HG03095 (cell line): Measurements from ENCODE around the gene NLE1.
"Not testable (repeated sequence)": the region's sequence is repeated elsewhere in the genome, so short reads cannot be mapped to it uniquely, and the experiment has no call there.

Source experiments
- ATAC-seq: cut with Tn5 transposase; IDR thresholded peaks from one replicate; pipeline ENCODE4 v1.9.1; 2021; ENCODE audit warnings: moderate library complexity; ENCODE audit not compliant: unreplicated experiment

The NLE1 gene

DNA sequence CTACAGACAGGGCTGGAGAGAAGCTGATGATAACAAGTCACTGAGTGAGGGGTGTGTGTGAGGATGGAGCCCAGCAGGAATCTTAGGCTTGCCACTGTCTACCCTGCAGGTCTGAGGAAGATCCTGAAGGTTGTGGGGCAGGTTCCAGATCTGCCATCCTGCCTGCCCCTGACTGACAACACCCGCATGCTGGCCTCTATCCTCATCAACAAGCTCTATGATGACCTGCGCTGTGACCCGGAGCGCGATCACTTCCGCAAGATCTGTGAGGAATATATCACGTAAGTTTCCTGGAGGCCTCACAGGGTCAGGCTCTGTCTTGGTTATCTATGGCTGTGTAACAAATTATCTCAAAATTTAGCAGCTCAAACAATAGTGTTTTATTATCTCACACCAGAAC, 21.8 kb upstream of the NLE1 start:
- no peak for ATAC-seq

DNA sequence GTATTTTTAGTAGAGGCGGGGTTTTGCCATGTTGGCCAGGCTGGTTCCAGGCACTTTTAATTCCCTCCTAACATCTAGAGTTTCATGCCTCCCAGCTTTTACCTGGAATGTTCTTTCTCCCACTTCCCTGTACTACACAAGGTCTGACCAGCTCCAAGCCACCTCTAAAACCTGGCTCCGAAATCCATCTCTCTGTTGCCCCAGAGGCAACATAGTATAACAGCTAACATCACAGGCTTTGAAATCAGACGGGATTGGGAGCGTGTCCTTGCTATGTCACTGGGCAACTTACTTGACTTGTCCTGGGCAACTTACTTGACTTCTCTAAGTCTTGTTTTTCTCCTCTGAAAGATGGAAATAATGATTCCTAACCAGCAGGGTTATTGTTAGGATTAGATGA, 20.7 kb upstream of the NLE1 start:
- ATAC-seq: no peak

DNA sequence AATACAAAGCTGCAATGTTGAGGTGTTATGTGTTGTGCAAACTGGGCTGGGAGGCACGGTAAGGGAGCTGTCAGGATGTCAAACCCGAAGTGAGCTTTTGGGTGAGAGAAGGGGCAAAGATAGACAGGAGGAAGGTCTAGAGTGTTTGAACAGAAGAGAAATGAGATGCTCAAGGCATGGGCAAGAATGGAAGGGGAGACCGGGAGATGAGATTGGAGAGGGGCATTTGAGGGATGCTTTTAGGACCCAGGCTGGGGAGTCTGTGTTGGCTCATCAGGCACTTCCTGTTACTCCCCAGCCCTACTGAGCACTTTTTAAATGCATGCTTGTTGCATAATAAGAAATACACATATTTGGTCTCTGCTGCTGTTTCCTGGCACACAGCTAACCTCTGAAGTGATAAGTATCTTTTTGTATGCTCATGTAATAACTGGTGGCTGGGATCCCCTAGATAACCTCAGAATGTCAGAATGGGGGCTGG, 19.2 kb upstream of the NLE1 start:
- no peak for ATAC-seq

DNA sequence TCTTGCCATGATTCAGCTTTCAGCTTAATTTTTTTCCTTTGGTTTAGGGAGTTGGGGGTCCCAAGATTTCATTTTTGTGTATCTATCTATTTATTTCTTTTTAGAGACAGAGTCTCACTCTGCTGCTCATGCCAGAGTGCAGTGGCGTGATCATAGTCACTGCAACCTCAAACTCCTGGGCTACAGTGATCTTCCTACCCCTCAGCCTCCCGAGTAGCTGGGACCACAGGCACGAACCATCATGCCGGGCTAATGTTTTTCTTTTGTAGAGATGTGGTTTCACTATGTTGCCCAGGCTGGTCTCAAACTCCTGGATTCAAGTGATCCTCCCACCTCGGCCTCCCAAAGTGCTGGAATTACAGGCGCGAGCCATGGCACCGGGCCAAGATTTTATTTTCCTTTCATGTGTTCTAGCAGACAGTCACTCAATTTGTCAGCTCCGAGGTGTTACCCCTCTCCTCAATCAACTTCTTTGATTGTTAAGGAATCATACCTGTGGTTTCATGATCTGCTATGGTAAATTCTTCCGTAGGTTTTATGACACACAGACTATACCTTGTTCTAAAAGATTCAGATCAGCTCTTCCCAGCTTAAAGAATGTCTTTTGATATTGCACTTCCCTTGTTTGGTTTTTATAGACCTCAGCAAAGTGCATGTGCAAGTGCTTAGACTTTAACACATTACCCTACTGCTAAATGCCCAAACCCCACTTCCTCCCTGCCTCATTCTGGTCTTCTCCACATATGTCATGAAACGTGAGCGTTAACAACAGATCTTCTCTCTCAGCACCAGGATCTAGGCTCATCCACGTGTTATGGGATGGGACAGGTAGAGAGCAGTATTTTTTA, 18.5 kb upstream of the NLE1 start:
- ATAC-seq: no peak

DNA sequence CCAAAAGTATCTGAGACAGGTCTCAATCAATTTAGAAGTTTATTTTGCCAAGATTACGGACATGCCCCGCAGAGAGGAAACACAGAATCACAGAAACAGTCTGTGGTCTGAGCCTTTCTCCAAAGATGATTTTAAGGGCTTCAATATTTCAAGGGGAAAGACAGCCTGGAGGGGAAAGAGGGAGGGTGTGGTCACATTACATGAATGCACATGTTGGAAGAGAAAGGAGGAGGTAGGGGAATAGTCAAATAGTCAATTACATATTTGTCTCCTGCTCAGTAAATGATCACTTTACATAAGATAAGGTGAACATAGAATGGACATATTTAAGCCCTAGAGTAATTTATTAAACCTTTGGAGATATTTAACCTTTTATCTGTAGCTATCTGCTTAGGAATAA, 17.8 kb upstream of the NLE1 start:
- ATAC-seq: no peak

DNA sequence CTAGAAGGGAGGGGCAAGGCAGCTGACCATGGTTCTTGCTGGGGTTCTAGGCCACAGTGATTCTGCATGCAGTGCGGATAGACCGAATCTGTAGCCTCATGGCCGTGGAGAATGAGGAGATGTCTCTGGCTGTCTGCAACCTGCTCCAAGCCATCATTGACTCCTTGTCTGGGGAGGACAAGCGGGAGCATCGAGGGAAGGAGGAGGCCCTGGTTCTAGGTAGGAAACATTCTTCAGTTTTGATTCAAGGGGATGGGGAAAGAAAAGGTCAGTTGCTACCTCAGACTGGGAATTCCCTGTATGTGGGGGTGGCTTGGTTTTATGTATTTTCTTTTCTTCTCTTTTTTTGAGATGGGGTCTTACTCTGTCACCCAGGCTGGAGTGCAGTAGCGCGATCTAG, 13.1 kb upstream of the NLE1 start:
- ATAC-seq: no peak

DNA sequence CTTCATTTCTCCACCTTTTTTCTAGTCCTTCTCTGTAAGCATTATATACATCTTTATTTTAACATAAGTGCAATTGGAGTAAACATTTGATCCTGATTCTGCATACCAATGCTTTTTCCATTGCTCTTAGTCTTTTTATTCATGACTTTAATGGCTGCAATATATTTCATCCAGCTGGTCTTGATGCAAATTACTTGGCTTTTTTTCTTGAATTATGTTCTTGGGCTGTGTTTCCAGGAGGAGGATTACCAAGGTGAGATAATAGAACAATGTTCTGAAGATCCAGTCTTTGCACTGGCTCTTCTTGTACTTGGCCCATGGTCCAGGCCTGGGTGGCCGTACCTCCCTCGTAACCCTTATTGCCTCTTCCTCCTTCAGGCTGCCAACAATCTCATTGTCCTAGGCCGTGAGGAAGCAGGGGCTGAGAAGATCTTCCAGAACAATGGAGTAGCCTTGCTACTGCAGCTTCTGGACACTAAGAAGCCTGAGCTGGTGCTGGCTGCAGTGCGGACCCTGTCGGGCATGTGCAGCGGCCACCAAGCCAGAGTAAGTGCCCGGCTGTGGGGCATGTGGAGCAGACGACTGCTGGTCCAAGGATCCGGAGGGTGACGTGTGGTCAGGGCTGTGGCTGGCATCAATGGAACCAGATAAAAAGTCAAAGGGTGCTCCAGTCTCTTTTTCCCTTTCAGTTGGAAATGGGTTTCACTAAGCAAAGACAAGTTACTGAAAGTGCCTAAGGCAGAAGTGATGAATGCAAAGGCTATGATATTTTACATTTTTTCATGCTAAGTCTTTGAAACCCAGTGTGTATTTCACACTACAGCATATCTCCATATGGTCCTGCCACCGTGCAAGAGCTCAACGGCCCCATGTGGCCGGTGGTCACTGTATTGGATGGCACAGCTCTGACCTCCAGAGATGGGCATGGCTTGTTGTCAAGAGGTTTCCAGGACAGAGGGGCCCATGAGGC, 12.4 kb upstream of the NLE1 start:
- ATAC-seq: no peak

DNA sequence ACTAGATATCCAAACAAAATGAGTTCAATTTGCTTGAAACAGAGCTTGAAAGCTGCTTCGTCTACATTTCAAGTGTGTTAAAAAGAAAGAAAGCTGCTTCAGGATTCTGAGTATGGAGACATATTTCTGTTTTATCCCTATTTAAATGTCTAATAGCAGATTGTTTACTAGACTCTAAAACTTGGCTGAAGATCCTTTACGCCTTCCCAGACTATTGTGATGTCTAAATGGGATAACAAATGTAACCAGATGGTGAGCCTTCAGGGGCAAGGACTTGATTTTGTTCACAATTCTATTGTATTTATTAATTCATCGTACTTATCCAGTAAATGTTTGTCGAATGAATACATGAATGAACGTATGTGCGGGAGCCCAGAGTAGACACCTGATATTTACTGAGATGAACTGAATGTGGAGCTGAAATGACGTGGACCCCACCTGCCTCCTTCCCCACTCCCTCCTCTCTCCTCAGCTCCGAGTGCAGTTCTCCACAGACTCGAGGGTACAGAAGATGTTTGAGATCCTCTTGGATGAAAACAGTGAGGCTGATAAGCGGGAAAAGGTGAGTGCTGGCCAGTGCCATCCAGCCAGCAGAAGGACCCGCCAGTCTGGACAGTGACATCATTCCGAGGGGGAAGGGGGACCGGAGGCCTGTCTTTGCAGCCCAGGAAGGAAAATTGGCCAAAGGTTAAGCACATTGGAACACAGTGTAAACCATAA, 10.5 kb upstream of the NLE1 start:
- no peak for ATAC-seq

DNA sequence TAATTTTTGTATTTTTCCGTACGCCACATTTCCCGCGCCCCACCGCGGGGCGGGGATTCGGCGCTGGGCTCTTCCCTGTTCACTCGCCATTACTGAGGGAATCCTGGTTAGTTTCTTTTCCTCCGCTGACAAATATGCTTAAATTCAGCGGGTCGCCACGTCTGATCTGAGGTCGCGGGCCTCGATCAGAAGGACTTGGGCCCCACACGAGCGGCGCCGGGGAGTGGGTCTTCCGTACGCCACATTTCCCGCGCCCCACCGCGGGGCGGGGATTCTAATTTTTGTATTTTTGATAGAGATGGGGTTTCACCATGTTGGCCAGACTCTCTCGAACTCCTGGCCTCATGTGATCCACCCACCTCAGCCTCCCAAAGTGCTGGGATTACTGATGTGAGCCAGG, 9.0 kb upstream of the NLE1 start:
- not testable (repeated sequence) for ATAC-seq

DNA sequence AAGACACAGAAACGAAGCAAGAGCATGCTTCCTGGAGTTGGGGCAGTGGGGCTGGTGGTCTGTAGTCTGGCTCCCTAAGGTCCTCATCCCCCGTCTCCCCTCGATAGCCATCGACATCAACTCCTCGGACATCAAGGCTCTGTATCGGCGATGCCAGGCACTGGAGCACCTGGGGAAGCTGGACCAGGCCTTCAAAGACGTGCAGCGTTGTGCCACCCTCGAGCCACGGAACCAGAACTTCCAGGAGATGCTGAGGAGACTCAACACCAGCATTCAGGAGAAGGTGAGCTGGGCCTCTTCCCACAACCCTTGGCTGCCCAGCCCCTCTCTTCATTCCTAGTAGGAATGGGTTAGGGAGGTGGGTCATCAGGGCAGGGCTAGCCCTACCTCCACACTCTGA, 7.8 kb upstream of the NLE1 start:
- ATAC-seq: no peak

DNA sequence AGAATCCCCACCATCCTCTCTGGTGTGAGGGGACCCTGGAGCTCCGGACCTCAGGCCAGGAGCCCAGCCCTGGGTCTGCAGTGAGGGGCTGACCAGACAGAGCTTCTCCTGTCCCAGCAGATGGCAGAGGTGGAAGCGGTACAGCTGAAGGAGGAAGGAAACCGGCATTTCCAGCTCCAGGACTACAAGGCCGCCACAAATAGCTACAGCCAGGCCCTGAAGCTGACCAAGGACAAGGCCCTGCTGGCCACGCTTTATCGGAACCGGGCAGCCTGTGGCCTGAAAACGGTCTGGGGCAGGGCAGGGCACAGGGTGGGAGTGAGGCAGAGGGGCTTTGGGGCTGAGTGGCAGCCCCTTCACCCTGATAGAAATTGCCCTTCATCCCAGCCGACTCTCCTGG, 6.0 kb upstream of the NLE1 start:
- ATAC-seq: no peak

DNA sequence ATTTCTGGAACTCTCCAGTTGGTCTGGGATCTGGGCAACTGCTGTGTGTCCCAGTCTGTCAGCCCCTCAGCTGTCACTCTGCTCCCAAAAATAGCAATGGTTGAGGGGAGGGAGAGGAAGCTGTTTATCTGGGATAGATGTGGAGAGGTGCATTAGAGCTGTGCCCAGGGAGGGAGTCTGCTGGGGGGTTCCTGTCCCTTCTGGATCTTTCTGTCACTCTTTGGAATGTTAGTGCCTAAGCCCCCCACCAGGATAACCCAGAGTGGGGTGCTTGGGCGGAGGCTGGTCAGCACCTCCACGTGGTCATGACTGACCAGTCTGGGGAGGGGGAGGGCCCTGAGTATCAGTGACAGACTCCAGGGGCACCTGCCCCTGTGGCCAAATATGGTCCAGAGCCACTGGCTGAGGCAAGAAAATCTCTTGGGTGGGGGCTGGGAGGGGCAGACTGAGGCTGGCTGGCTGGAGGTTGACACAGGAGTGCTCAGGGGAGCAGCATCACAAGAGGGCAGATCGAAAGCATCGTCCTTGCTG, 5.3 kb upstream of the NLE1 start, which contains the start of gene UNC45B:
TSS of gene UNC45B (plus strand) at position 443 of the 531 bp plus-strand sequence. CDS start 447 bp downstream, outside the sequence.
- no peak for ATAC-seq

DNA sequence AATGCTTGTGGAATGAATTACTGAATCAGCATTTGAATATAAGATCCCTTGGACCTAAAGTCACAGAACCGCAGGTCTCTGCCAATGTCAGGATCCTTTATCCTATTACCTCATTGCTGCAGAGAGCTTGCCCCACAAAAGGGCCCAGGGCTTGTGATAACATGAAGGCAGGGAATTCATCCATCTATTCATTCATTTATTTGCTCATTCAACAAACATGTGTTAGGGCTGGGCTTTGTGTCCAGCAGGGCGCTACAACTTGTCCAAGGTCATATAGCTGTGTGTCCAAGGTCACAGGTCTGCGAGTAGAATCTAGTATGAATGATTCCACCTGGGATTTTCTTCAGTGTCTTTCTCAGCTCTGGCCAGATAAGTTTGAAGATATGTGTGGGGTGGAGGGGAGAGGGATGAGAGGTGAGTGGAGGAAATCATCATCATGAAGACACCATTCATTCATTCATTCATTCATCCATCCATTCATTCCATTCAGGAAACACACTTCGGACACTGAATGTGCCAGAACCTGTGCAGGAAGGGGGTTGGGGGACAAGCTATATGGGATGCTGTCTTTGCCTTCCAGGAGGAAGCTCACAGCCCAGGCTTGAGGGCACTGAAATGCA, 4.2 kb upstream of the NLE1 start:
- no peak for ATAC-seq

DNA sequence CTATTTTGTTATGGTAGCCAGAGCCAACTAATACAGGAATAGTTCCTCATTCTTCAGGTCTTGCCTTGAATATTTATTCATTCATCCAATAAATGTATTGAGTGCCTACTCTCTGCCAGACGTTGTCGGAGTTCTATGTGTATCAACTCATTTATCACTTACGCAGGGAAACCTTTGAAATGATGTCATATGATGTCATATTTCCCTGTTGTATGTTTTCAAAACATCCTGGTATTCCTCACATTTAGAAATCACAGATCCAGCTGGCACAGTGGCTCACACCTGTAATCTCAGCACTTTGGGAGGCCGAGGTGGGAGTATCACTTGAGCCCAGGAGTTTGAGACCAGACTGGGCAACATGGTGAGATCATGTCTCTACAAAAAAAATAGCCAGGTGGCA, 2.7 kb upstream of the NLE1 start:
- no peak for ATAC-seq

DNA sequence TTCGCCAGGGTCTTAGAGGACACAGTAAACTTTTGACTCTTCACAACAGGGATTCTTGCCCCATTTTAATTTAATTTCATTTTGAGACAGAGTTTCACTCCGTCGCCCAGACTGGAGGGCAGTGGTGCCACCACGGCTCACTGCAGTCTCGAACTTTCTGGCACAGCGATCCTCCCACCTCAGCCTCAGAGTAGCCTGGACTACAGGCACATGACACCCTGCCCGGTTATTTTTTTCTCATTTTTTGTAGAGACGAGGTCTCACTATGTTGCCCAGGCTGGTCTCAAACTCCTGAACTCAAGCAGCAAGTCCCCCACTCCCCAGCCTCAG, 329 bp upstream of the NLE1 start:
- ATAC-seq: no peak

DNA sequence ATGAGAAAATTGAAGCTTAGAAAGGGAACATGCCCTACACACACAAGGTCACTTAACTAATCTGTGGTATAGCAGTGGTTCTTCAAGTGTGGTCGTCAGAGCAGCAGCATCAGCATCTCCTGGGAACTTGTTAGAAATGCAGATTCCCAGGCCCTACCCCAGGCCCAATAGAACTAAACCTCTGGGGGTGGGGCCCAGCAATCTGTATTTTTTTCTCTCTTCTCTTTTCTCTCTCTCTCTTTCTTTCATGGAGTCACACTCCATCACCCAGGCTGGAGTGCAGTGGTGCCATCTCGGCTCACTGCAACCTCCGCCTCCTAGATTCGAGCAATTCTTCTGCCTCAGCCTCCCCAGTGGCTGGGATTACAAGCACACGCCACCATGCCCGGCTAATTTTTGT, 3.9 kb downstream of the NLE1 start:
- ATAC-seq: no peak

DNA sequence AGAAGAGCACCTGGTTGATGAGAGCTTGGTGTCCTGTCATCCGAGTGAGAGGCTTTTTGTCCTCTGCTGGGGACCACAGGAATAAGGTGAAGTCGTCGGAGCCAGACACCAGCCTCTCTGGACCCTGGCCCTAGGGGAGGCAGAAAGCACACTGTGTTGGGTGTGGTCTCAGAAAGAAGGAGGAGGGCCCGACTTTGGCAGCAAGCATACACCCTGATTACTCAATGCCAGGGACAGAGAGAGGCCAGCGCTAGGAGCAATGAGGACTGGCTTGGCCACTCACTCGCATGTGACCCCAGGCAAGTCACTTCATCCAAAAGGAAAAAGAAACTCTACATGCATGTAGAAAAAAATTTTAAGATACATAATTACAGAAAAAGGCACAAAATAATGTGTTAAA, 6.8 kb downstream of the NLE1 start:
- ATAC-seq: no peak

DNA sequence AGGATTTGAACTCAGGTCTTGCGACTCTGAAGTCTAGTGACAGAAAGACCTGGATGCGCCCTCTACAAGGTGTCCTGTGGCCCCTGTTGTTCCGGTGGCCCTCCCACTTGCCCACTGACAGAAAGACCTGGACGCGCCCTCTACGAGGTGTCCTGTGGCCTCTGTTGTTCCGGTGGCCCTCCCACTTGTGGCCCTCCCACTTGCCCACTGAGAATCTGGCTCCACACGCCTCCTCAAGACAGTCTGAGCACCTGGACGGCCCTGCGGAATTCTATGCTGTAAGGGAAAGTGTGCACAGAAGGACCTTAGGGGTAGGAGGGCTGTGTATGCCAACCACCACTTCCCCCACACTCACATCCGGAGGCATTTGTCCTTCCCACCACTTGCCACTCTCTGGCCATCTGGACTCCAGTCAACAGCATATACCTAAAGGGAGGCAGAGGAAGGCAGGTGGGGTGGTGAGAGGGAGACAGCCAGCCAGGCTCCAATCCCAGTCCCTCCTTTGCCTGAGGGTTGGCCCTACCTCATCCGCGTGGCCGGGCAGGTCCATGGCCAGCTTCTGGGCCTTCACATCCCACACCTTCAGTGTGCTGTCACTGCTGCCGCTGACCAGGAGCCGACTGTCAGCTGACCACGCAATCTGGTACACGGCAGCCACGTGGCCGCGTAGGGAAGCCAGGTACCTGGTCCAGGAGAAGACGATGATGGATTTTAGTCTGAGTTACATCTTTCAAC, 9.1 kb downstream of the NLE1 start:
- no peak for ATAC-seq

DNA sequence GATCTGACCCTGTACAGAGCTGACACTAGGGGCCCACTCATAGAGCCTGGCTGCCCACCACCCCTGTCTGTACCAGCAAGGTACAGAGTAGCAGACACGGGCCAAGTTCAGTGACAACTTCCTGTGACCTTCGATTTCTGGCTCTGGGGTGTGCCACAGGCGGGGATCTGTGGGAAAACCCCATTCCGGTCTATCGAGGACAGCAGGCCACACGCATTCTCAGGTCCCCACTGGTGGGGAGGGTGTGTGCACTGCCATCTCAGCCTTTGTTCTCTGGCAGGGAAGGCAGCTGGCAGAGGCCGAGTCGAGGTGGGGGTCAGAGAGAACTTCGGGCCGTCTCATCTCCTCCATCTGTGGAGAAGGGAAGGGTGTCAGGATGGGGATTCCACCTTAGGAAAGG, 10.0 kb downstream of the NLE1 start:
- ATAC-seq: no peak

DNA sequence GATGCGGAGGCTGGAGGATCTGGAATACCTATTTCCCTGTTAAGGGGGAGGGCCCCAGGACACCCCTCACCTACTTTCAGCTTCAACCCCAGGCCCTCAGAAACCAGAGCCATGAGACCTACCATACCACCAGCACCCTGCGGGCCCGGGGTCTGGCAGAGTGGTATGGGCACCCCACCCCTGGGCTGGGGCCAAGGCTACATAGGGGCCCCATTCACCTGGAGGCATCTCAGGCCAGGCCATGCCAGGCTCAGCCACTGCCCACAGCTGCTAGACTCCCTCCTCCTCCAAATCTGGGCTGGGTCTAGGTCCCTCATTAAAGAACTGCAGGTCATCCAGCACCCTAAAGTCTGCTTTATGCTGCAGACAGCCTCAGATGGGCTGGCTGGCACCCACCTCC, 11.7 kb downstream of the NLE1 start:
- ATAC-seq: no peak
